ENCODE data around the gene BCAM. TPM values are rescaled to one million over a fixed set of nuclear protein-coding genes. Genes with fewer than 3 reads are reported as not detected.

Gene BCAM
- total and polyA plus RNA-seq, 2 of the 4 experiments (the other 2 are of a cell fraction): 2.3 to 35.7 TPM

DNA sequence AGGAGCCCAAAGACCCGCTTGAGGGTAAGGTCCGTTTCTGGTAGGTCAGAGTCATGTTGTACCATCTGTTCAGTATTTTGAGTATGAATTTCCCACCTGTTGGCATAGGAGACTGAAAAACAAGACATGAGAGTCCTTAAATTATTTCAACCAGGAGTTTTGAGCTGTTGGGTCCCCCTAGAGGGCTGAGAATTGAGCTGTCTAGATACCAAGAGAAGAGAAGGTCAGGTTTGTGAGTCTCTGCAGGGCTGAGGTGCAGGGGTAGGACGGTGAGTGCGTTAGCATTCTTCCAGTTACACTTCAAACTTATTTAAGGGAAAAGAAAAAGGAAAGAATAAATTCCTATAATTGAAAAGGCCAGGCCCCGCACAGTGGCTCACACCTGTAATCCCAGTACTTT lies 26.2 kb upstream of the BCAM start:
- ATAC-seq (ENCODE audit: low read depth): no peak; the same call in 1 of the 2 replicates
- no peak overlapping the region for H3K4me2 ChIP-seq (ENCODE audit: low read depth, low read length)
- H3K4me3 ChIP-seq (ENCODE audit: insufficient read depth, low read depth, low read length): no peak overlapping the region
- BruUV-seq (replicated peaks): no TSS peak
- no peak overlapping the region for H2BK5ac ChIP-seq (ENCODE audit: low read depth, low read length, poor library complexity, severe bottlenecking)
- H3K4ac ChIP-seq (ENCODE audit: low read depth, low read length): no peak overlapping the region
- no peak overlapping the region for H2BK15ac ChIP-seq (ENCODE audit: low read depth, low read length)
- no peak overlapping the region for H4K5ac ChIP-seq (ENCODE audit: low read depth, low read length)
- no peaks in the 10 kb centered on the region for H3K79me1 ChIP-seq (ENCODE audit: low read depth in 1 of 2, low read length in 2 of 2)
- dilution Hi-C loops (cut with HindIII; ENCODE audit: low sequenced_read_pairs, unreplicated experiment) (no loop called here), in situ Hi-C loops (cut with MboI; ENCODE audit: low sequenced_read_pairs) (loop anchor here (5.0 to 25.0 kb wide), 2 partner anchors 60 to 220 kb away; no protein-coding TSS in a partner anchor), intact Hi-C loops (cut with micrococcal nuclease) (no loop called here)
- no peak overlapping the region for H3K23ac ChIP-seq (ENCODE audit: low read depth, low read length)
- CTCF ChIA-PET: interaction anchor here (0.6 to 0.8 kb wide), 2 partner anchors 47 to 63 kb away, joined by 3 to 4 read pairs; partner anchors contain the start of gene NECTIN2
- no peaks in the 10 kb centered on the region for H4K20me1 ChIP-seq (ENCODE audit: insufficient read depth, low read length)
- H2AK9ac ChIP-seq (replicated peaks; ENCODE audit: low read depth, low read length, poor library complexity): no peak overlapping the region
- no peaks in the 10 kb centered on the region for H3K9me1 ChIP-seq (ENCODE audit: insufficient read depth, low read length)
- no peak overlapping the region for H2AK5ac ChIP-seq (ENCODE audit: low read depth, low read length)
- no peak overlapping the region for H2BK20ac ChIP-seq (ENCODE audit: low read depth, low read length)
- H3K27me3 ChIP-seq (ENCODE audit: control insufficient read depth, insufficient read depth, low read length): no peaks in the 10 kb centered on the region
- no peak overlapping the region for H3K14ac ChIP-seq (replicated peaks; ENCODE audit: low read depth, low read length)
- H3K36me3 ChIP-seq (ENCODE audit: control insufficient read depth, insufficient read depth, low read length): no peaks in the 10 kb centered on the region
- no peak overlapping the region for H2AFZ ChIP-seq (replicated peaks; ENCODE audit: low read length, poor library complexity)
- H3K18ac ChIP-seq (ENCODE audit: low read depth, low read length): no peak overlapping the region
- POLR2A ChIA-PET (ENCODE audit: unreplicated experiment): no interaction called here
- H3K9ac ChIP-seq (ENCODE audit: low read depth, low read length): no peak overlapping the region
- H2BK120ac ChIP-seq (ENCODE audit: low read depth, low read length): peak overlapping the region; percentile 1; the same call in 1 of the 2 replicates
- no peak for DNase-seq
- no peak overlapping the region for H4K91ac ChIP-seq (ENCODE audit: insufficient read depth, low read depth, low read length)
- WGBS, 2 experiments (ENCODE audit: extremely low coverage in 2 of 2, insufficient read length in 1 of 2): 100% methylated on average over 1 of the region's 5 CpGs; no CpG with 5 or more reads in 1 of the 2 experiments
- no peaks in the 10 kb centered on the region for H3K4me1 ChIP-seq (ENCODE audit: control insufficient read depth, insufficient read depth, low read length)
- H3K56ac ChIP-seq (ENCODE audit: extremely low read depth, insufficient read depth, low read length): no peak overlapping the region
- no peak overlapping the region for H4K8ac ChIP-seq (ENCODE audit: low read depth in 2 of 2, low read length in 2 of 2)
- no peak overlapping the region for H3K27ac ChIP-seq (ENCODE audit: insufficient read depth, low read length)
- no peak for TF ChIP-seq CEBPB (IDR thresholded peaks at IDR 0.05; ENCODE audit: low read depth, low read length)
- TF ChIP-seq FOS (IDR thresholded peaks at IDR 0.05; ENCODE audit: low read depth, low read length): no peak
- TF ChIP-seq CTCF (conservative IDR thresholded peaks at IDR 0.05; ENCODE audit: low read depth, low read length): 0 out of 2 replicates have a peak, but pooled peaks have one; percentile 18
- TF ChIP-seq CHD1 (IDR thresholded peaks at IDR 0.05; ENCODE audit: low read depth, low read length): no peak
- no peaks in the 10 kb centered on the region for H3K9me3 ChIP-seq (ENCODE audit: control insufficient read depth, insufficient read depth, low read length)
